Rectal smooth muscle tissue (tissue), 1 donor: ENCODE data around the gene NUDT19.
A peak's percentile ranks its signal among the peaks of the same experiment; 100 is the strongest.

Experiments used
- H3K27ac ChIP-seq: one replicate; pipeline ENCODE4 v1.7.0; 2013; ENCODE audit warnings: low read depth, low read length, inconsistent platforms
- H3K27me3 ChIP-seq: one replicate; pipeline ENCODE4 v1.7.0; 2013; ENCODE audit warnings: low read length; ENCODE audit not compliant: control insufficient read depth, insufficient read depth
- H3K36me3 ChIP-seq: one replicate; pipeline ENCODE4 v1.7.0; 2013; ENCODE audit warnings: low read length; ENCODE audit not compliant: control insufficient read depth, insufficient read depth
- H3K4me1 ChIP-seq: one replicate; pipeline ENCODE4 v1.7.0; 2013; ENCODE audit warnings: low read length; ENCODE audit not compliant: control insufficient read depth, insufficient read depth
- H3K4me3 ChIP-seq: one replicate; pipeline ENCODE4 v1.7.0; 2013; ENCODE audit warnings: low read length
- H3K9ac ChIP-seq: one replicate; pipeline ENCODE4 v1.7.0; 2013; ENCODE audit warnings: low read length

NUDT19 gene

GRCh38 chr19:32661318-32661717, 30.3 kb upstream of the NUDT19 start:
- no peaks in the 10 kb centered on the region for H3K27me3 ChIP-seq
- H3K4me1 ChIP-seq, result no peaks in the 10 kb centered on the region
- no peak overlapping the region for H3K4me3 ChIP-seq
- no peak overlapping the region for H3K9ac ChIP-seq
- H3K36me3 ChIP-seq, result peaks cover 2% of the 10 kb centered on the region
- H3K27ac ChIP-seq, result no peak overlapping the region

- Histone ChIP-seq H3K27ac (no peak overlapping the region), H3K36me3 (no peaks in the 10 kb centered on the region), H3K4me3 (no peak overlapping the region), H3K4me1 (no peaks in the 10 kb centered on the region), H3K27me3 (no peaks in the 10 kb centered on the region), H3K9ac (no peak overlapping the region)
Measured at GRCh38 chr19:32662186-32662585, 29.4 kb upstream of the NUDT19 start.

- Histone ChIP-seq H3K9ac (no peak overlapping the region), H3K27me3 (no peaks in the 10 kb centered on the region), H3K4me3 (no peak overlapping the region), H3K27ac (no peak overlapping the region), H3K4me1 (no peaks in the 10 kb centered on the region), H3K36me3 (no peaks in the 10 kb centered on the region)
Measured at GRCh38 chr19:32666084-32666483, 25.5 kb upstream of the NUDT19 start.

- Histone ChIP-seq H3K9ac (no peak overlapping the region), H3K27ac (no peak overlapping the region), H3K27me3 (no peaks in the 10 kb centered on the region), H3K4me1 (peaks cover 7% of the 10 kb centered on the region), H3K36me3 (no peaks in the 10 kb centered on the region), H3K4me3 (no peak overlapping the region)
Measured at GRCh38 chr19:32669310-32669709, 22.3 kb upstream of the NUDT19 start.

GRCh38 chr19:32671883-32672593, 19.6 kb upstream of the NUDT19 start:
- Histone ChIP-seq H3K36me3 (no peaks in the 10 kb centered on the region), H3K4me3 (no peak overlapping the region), H3K27ac (no peak overlapping the region), H3K4me1 (peaks cover 7% of the 10 kb centered on the region), H3K9ac (no peak overlapping the region), H3K27me3 (peaks cover 4% of the 10 kb centered on the region)

GRCh38 chr19:32672841-32673240, 18.8 kb upstream of the NUDT19 start:
- peaks cover 5% of the 10 kb centered on the region for H3K27me3 ChIP-seq
- no peak overlapping the region for H3K9ac ChIP-seq
- H3K4me3 ChIP-seq, result no peak overlapping the region
- H3K4me1 ChIP-seq, result peaks cover 7% of the 10 kb centered on the region
- no peaks in the 10 kb centered on the region for H3K36me3 ChIP-seq
- H3K27ac ChIP-seq, result no peak overlapping the region

GRCh38 chr19:32673573-32673972, 18.0 kb upstream of the NUDT19 start:
- H3K36me3 ChIP-seq, result no peaks in the 10 kb centered on the region
- H3K4me3 ChIP-seq, result peak overlapping the region; percentile 92
- H3K9ac ChIP-seq, result no peak overlapping the region
- H3K27me3 ChIP-seq, result peaks cover 5% of the 10 kb centered on the region
- no peak overlapping the region for H3K27ac ChIP-seq
- H3K4me1 ChIP-seq, result peaks cover 7% of the 10 kb centered on the region

- peak overlapping the region; percentile 70 for H3K9ac ChIP-seq
- peak overlapping the region; percentile 92 for H3K4me3 ChIP-seq
- H3K36me3 ChIP-seq, result no peaks in the 10 kb centered on the region
- H3K4me1 ChIP-seq, result peaks cover 7% of the 10 kb centered on the region
- H3K27ac ChIP-seq, result peak overlapping the region; percentile 70
- H3K27me3 ChIP-seq, result peaks cover 5% of the 10 kb centered on the region
Measured at GRCh38 chr19:32674153-32674930, 17.3 kb upstream of the NUDT19 start.

GRCh38 chr19:32674931-32675719, 16.5 kb upstream of the NUDT19 start, which contains the start of gene ANKRD27:
ANKRD27 (minus strand) TSS chr19:32675180; CDS start chr19:32659015, 16,165 bp downstream.
- Histone ChIP-seq H3K9ac (peak within 1 kb of the TSS; percentile 70), H3K4me1 (peaks cover 7% of the 10 kb centered on the region), H3K36me3 (no peaks in the 10 kb centered on the region), H3K4me3 (peak within 1 kb of the TSS; percentile 97), H3K27ac (peak within 1 kb of the TSS; percentile 79), H3K27me3 (peaks cover 5% of the 10 kb centered on the region)

- H3K27me3 ChIP-seq, result peaks cover 5% of the 10 kb centered on the region
- peak within 1 kb of the TSS; percentile 70 for H3K9ac ChIP-seq
- H3K36me3 ChIP-seq, result no peaks in the 10 kb centered on the region
- peak within 1 kb of the TSS; percentile 97 for H3K4me3 ChIP-seq
- peaks cover 7% of the 10 kb centered on the region for H3K4me1 ChIP-seq
- H3K27ac ChIP-seq, result peak within 1 kb of the TSS; percentile 79
Measured at GRCh38 chr19:32675720-32676185, 15.9 kb upstream of the NUDT19 start, which contains the start of gene RGS9BP. RGS9BP (plus strand) TSS chr19:32675848; CDS start chr19:32676264, 416 bp downstream.

GRCh38 chr19:32676186-32676894, 15.3 kb upstream of the NUDT19 start:
- Histone ChIP-seq H3K27me3 (peaks cover 5% of the 10 kb centered on the region), H3K27ac (no peak overlapping the region), H3K4me3 (peak overlapping the region; percentile 97), H3K4me1 (peaks cover 7% of the 10 kb centered on the region), H3K36me3 (no peaks in the 10 kb centered on the region), H3K9ac (no peak overlapping the region)
